NCI-H2196 treated with DMSO at 0.1 percent for 48 hours (cell line): ENCODE data around the gene PTPN4.
"Not testable (repeated sequence)": the region's sequence is repeated elsewhere in the genome, so short reads cannot be mapped to it uniquely, and the experiment has no call there.

Experiments used
- DNase-seq: peaks from one replicate; lab custom pipeline; 2025; ENCODE audit not compliant: unreplicated experiment; lab: John Stamatoyannopoulos, UW

Gene PTPN4

DNA sequence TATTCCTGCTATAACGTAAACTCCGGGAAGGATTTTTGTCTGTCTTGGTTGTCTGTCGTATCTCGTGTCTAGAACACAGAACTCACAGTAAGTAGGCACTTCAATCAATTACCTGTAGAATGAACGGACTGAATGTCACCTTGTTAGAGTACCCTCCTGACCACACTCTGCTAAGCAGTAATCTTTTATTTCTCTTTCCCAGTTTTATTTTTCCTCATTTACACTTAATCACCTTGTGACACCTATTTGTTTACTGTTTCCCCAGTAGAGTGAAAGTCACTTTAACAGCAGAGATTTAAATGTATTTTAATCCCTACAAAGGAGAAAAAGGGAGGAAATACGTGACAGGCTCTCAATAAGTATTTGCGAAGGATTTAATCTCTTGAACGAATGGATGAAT, 252.6 kb downstream of the PTPN4 start:
- DNase-seq = peak; percentile 31

- peak; percentile 68 for DNase-seq
These were observed 253.3 kb downstream of the PTPN4 start, which contains the start of gene EPB41L5 for GRCh38 chr2:120012771-120013596. Gene EPB41L5, plus strand, starts transcription at chr2:120013077. Its CDS starts 6,008 bp downstream, at chr2:120019085.

GRCh38 chr2:120013597-120014223, 254.0 kb downstream of the PTPN4 start:
- DNase-seq = no peak

GRCh38 chr2:120014226-120014980, 254.7 kb downstream of the PTPN4 start:
- DNase-seq = no peak

- DNase-seq = no peak
These were observed 257.1 kb downstream of the PTPN4 start for GRCh38 chr2:120016800-120017199.

GRCh38 chr2:120017201-120017600, 257.5 kb downstream of the PTPN4 start:
- DNase-seq = no peak

GRCh38 chr2:120018549-120018948, 258.8 kb downstream of the PTPN4 start:
- DNase-seq = no peak

GRCh38 chr2:120020554-120020953, 260.8 kb downstream of the PTPN4 start:
- no peak for DNase-seq

GRCh38 chr2:120022505-120022904, 262.8 kb downstream of the PTPN4 start:
- DNase-seq = not testable (repeated sequence)

DNA sequence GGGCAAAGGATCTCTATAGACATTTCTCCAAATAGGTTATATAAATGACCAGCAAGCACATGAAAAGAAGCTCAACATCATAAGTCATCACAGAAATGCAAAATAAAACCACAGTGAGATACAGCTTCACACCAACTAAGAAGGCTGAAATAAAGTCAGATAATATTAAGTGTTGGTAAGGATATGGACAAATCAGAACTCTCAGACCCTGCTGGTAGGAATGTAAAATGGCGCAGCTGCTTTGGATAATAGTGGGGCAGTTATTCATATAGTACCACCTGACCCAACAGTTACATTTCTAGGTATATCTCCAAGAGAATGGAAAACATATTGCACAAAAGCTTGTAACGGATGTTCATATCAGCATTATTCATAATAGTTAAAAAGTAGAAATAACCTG, 267.2 kb downstream of the PTPN4 start:
- DNase-seq = no peak

DNA sequence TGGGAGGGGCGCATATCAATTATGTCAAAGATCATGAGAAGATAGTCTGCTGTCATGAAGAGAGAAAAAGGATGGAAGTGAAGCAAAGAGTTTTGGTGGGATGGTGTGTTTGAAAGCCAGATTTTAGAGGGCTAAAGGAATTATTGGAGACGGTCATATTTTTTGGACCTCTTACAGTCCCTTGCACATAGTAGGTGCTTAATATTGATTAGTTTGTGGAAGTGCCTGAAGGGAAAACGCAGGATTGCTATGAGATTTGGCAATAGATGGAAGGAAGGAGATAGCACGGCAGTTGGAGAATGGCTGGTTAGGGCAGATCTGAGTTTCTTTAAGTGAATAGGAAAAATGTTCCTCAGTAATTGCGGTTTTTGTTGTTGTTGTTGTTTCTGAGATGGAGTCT, 269.1 kb downstream of the PTPN4 start:
- DNase-seq = no peak

GRCh38 chr2:120029672-120030640, 270.2 kb downstream of the PTPN4 start:
- no peak for DNase-seq

DNA sequence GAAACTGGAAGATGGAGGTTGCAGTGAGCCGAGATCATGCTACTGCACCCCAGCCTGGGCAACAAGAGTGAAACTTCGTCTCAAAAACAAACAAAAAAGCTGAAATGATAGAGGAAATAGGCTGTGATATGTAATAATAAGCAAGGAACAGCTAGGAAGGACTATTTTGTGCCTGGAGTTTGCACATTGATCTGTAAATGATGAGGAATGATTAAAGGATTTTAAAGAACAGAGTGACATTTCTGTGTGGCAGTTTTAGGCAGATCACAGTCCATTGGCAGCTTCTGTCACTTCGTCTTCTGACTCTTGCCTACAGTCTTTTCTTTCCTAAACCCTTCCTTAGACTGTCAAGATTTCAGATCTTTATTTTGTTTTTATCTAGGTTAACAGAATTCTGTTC, 272.6 kb downstream of the PTPN4 start:
- DNase-seq = no peak
